ENCODE measurements around the gene PRDM15.

- no peak for TF ChIP-seq CTCF (IDR thresholded peaks at IDR 0.05; ENCODE audit: low read depth, low read length, missing input control)
- TF ChIP-seq GABPA (IDR thresholded peaks at IDR 0.05 in 1 of 2, conservative IDR thresholded peaks at IDR 0.05 in 1 of 2), result no peak
- no peak for TF ChIP-seq REST (IDR thresholded peaks at IDR 0.05)
- TF ChIP-seq MAX (IDR thresholded peaks at IDR 0.05), result no peak
- TF ChIP-seq RXRA (IDR thresholded peaks at IDR 0.05), result no peak
- TF ChIP-seq JUND (IDR thresholded peaks at IDR 0.05), result no peak
- no peak for TF ChIP-seq EGR1 (IDR thresholded peaks at IDR 0.05; ENCODE audit: low read depth in 2 of 2)
- no peak for TF ChIP-seq HNF4G (IDR thresholded peaks at IDR 0.05)
These were observed 17.2 kb downstream of the PRDM15 start for GRCh38 chr21:41861987-41862386.

All from liver (tissue), 3 donors.